ENCODE data around the gene MRE11.

GRCh38 chr11:94524341-94524740, 30.7 kb upstream of the MRE11 start:
- no peak for TF ChIP-seq EZH2phosphoT487 (IDR thresholded peaks at IDR 0.05; ENCODE audit: borderline replicate concordance, low read length)
- TF ChIP-seq, protein P1, sequence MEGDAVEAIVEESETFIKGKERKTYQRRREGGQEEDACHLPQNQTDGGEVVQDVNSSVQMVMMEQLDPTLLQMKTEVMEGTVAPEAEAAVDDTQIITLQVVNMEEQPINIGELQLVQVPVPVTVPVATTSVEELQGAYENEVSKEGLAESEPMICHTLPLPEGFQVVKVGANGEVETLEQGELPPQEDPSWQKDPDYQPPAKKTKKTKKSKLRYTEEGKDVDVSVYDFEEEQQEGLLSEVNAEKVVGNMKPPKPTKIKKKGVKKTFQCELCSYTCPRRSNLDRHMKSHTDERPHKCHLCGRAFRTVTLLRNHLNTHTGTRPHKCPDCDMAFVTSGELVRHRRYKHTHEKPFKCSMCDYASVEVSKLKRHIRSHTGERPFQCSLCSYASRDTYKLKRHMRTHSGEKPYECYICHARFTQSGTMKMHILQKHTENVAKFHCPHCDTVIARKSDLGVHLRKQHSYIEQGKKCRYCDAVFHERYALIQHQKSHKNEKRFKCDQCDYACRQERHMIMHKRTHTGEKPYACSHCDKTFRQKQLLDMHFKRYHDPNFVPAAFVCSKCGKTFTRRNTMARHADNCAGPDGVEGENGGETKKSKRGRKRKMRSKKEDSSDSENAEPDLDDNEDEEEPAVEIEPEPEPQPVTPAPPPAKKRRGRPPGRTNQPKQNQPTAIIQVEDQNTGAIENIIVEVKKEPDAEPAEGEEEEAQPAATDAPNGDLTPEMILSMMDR (conservative IDR thresholded peaks at IDR 0.05; ENCODE audit: low read depth, low read length) = no peak
